ENCODE data around the gene CARD16.
"Not testable (repeated sequence)": the region's sequence is repeated elsewhere in the genome, so short reads cannot be mapped to it uniquely, and the experiment has no call there.

CARD16 gene

GRCh38 chr11:105051559-105051958 lies 6.4 kb upstream of the CARD16 start:
- no peak for DNase-seq

- peak in 2 of 58 donors; percentile 6 to 18 for DNase-seq
Observed at GRCh38 chr11:105049481-105049880, 4.3 kb upstream of the CARD16 start.

- DNase-seq: no peak
Observed at GRCh38 chr11:105046898-105047579, 1.9 kb upstream of the CARD16 start.

- DNase-seq: no peak
Observed at GRCh38 chr11:105045676-105046296, 651 bp upstream of the CARD16 start.

GRCh38 chr11:105042178-105042577 lies 3.0 kb downstream of the CARD16 start:
- no peak for DNase-seq

- DNase-seq: no peak
Observed at GRCh38 chr11:105040703-105041102, 4.4 kb downstream of the CARD16 start.

GRCh38 chr11:105034813-105035620 lies 10.1 kb downstream of the CARD16 start, which contains the start of gene CASP1:
Gene CASP1, minus strand, starts transcription at chr11:105035144. Its CDS starts 31 bp downstream, at chr11:105035113.
- peak in 1 of 58 donors; percentile 14 for DNase-seq

GRCh38 chr11:105034388-105034787 lies 10.7 kb downstream of the CARD16 start:
- not testable (repeated sequence) for DNase-seq

- no peak for DNase-seq
Observed at GRCh38 chr11:105033781-105034180, 11.4 kb downstream of the CARD16 start.

- DNase-seq: peak in 1 of 58 donors; percentile 0
Observed at GRCh38 chr11:105033343-105033742, 11.8 kb downstream of the CARD16 start.

GRCh38 chr11:105032495-105032894 lies 12.6 kb downstream of the CARD16 start:
- DNase-seq: no peak

- no peak for DNase-seq
Observed at GRCh38 chr11:105027678-105028077, 17.5 kb downstream of the CARD16 start.

GRCh38 chr11:105024394-105024793 lies 20.7 kb downstream of the CARD16 start:
- DNase-seq: no peak

GRCh38 chr11:105023003-105023402 lies 22.1 kb downstream of the CARD16 start, which contains the start of gene CASP5:
Gene CASP5, minus strand, starts transcription at chr11:105023168. Its CDS starts 32 bp downstream, at chr11:105023136.
- no peak for DNase-seq

GRCh38 chr11:105022527-105022926 lies 22.6 kb downstream of the CARD16 start:
- DNase-seq: no peak

- no peak for DNase-seq
Observed at GRCh38 chr11:105007463-105007862, 37.7 kb downstream of the CARD16 start.

- no peak for DNase-seq
Observed at GRCh38 chr11:105005451-105005845, 39.7 kb downstream of the CARD16 start.

- no peak for DNase-seq
Observed at GRCh38 chr11:105004021-105004420, 41.1 kb downstream of the CARD16 start.

GRCh38 chr11:105003151-105003550 lies 42.0 kb downstream of the CARD16 start:
- no peak for DNase-seq

- DNase-seq: peak in 2 of 58 donors; percentile 0 to 3
Observed at GRCh38 chr11:105000797-105001196, 44.3 kb downstream of the CARD16 start.

- no peak for DNase-seq
Observed at GRCh38 chr11:105000167-105000566, 45.0 kb downstream of the CARD16 start.

- DNase-seq: no peak
Observed at GRCh38 chr11:104999721-105000120, 45.4 kb downstream of the CARD16 start.

All from anterior cingulate cortex (tissue), 58 donors.